GM18870 (cell line): ENCODE measurements around the gene SHPK.

ENCODE experiments used
- ATAC-seq: cut with Tn5 transposase; IDR thresholded peaks from one replicate; pipeline ENCODE4 v1.9.1; 2021; ENCODE audit warnings: moderate library complexity; ENCODE audit not compliant: unreplicated experiment

Gene SHPK

DNA sequence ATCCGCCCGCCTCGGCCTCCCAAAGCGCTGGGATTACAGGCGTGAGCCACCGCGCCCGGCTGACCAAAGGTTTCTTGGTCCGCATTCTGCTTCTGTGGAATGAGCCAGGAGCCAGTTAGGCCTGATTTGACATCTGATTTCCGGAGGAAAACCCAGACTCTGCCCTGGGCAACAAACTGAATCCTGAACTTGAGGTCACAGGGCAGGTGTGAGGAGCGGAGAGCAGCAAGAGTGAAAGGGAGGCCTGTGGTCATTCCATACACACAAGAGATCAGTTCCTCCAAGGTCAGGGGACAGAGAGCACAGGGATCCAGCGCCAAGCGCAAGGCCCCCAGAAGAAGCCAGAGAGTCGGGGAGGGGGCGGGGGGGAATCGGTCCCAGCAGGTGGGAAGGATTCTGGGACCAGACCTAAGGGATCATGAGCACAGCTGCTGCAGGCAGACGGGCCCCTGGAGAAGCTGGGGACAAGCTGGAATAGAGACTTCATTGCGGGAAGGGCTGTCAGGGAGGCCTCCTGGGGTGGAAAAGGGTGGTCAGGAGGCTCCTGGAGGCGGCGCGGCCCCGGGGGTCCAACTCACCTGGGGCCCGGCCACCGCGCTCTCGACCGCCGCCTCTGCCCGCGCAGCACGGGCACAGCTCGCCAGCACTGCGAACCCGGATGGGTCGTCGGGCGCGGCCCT, 436 bp downstream of the SHPK start:
- ATAC-seq = no peak

- ATAC-seq = no peak
Measured at GRCh38 chr17:3632287-3632686, 3.8 kb downstream of the SHPK start.

- ATAC-seq = no peak
Measured at GRCh38 chr17:3630781-3631180, 5.3 kb downstream of the SHPK start.

DNA sequence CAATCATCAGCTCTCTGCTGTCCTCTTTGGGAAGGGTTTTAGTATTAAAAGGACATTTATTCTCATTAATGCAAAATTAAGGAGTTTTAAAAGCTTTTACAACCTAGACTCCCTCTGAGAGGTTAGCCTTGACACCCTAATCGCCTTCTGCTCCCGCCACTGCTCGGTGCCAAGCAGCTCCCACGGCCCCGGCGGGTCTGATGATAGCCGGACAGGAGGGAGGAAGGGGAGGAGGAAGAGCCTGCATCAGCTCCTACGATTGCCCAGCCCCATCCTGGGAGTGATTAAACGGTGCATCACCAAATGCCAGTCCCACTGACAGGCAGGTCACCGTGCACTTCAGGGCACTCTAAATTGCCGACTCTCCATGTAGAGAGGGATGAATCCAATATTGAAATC, 8.3 kb downstream of the SHPK start:
- no peak for ATAC-seq

DNA sequence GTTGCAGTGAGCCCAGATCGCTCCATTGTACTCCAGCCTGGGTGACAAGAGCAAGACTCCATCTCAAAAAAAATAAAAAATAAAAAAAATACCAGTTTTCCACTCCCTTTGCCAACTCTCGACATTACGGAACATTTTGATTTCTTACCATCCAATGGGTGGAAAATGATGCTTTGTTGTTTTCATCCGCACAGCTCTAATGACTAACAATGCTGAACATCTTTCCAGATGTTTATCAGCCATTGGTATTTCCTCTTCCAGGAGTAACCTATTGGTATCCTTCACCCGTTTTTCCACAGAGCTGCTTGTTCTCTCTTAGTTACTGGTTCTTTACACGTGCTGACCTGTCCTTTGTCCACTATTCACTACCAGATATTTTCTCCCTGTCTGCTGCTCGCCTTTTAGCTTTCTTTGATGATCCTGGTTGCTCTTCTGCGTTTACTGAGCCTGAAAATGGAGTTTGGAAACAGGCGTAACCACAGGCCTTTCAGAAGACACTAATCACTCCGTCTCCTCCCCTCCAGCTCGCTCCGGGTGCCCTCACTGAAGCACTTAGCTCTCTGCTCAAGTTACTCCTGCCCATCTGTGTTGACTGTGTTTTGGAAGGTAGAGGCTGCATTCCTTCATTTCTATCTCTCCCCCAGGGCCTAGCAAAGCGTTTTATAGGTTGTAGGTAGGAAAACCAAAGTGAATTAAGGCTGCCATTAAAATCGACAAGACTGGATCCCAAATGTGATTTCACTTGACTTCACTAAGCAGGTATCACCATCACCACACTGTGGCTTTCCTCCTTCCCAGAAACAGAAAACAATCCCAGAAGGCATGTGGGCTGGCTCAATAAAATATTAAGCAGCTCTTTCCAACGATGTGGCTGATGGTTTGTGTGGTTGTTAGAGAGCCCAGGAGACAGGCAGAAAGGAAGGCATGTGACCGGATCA, 8.9 kb downstream of the SHPK start:
- ATAC-seq = no peak

- ATAC-seq = no peak
Measured at GRCh38 chr17:3622977-3623594, 13.0 kb downstream of the SHPK start.

DNA sequence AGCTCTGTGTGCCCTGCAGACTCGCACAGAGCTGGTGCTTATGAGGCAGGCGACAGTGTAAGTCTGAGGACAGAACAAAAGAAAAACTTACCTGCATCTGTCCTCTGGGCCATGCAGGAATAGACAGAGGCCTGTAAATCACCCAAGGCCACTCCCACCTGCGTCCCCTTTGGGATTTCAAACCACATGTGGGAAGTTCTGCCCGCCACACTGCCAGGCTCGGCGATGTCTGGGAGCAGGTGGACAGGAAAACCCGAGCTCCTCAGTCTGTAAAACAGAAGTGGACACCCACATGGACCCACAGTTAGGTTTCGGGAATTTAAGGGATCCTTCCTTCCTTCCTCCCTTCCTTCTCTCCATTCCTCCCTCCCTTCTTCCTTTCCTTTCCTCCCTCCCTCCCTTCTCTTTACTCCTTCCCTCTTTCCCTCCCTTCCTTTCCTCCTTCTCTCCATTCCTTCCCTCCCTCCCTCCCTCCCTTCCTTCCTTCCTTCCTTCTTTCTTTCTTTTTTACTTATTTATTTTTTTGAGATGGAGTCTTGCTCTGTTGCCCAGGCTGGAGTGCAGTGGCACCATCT, 14.8 kb downstream of the SHPK start:
- ATAC-seq = no peak

DNA sequence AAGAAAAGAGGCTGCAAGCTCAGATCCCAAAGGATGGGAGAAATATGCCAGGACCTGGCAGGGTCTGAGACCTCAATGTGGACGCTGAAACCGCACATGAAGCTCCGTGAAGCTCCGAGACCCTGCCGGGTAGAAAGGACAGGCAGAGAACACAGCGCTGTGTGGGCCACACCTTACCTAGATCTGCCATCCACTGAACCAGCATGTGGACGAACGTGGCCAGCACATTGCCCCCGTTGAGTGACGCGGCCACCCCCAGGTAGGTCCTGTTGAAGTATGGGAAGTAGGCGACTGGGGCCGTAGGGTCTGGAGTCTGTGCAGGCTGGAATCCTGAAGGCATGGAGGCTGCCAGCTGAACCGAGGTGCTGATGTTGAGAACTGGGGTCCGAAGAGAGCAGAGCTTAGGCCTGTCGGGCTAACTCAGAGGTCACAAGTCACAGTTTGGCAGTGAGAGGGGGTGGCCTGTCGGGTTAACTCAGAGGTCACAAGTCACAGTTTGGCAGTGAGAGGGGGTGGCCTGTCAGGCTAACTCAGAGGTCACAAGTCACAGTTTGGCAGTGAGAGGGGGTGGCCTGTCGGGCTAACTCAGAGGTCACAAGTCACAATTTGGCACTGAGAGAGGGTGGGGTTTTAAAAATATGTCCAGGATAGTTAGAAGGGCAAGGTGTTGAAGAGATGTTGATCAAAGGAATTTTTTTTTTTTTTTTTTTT, 20.7 kb downstream of the SHPK start:
- ATAC-seq = no peak

- no peak for ATAC-seq
Measured at GRCh38 chr17:3613124-3613523, 22.9 kb downstream of the SHPK start.

GRCh38 chr17:3610523-3610922, 25.5 kb downstream of the SHPK start:
- no peak for ATAC-seq

- no peak for ATAC-seq
Measured at GRCh38 chr17:3609689-3610088, 26.4 kb downstream of the SHPK start.

- no peak for ATAC-seq
Measured at GRCh38 chr17:3603870-3604259, 32.2 kb downstream of the SHPK start.

GRCh38 chr17:3603119-3603869, 32.8 kb downstream of the SHPK start:
- no peak for ATAC-seq

DNA sequence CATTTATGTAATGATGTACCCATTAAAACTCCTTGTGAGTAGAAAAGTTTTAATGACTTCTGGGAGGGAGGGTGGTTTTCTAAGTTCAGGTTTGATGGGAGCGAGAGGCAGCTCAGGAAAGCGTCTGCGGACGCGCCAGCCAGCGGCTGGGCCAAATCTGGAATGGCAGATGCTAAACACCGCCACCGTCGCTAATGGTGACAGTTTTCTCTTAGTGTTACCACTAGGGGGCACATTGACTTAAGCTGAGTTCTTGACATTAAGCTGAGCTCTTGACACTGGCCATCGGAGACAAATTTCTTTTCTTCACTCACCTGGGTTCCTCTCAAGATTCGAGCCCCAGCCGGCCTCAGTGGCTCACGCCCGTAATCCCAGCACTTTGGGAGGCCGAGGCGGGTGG, 33.6 kb downstream of the SHPK start:
- no peak for ATAC-seq

DNA sequence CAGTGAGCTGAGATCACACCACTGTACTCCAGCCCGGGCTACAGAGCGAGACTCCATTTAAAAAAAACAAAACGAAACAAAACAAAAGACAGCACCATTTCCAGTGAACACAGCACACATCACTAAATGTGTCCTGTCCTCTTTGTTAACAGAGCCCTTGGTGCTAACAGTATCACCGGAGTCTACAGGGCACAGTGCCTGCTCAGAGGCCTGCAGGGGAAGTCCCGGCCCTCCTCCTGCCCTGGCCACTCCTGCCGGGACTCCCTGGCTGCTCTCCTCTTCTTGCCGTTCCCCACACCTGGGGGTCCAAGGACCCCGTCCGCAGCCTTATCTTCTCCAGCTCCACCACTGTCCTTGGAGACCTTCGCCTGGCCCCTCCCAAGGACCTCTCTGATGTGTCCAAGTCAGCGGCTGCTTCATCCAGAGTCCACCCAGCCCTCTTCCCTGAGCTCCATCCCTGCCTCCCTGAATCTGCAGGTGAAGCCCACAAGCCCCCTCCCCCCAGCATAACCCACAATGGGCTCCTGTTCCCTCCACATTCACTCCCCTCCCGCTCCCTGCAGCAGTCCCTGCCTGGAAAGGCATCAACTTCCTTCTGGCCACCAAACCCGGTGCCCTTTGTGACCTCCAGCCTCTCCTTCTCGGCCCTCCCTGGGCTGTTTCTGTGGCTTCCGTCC, 35.4 kb downstream of the SHPK start:
- ATAC-seq = no peak

DNA sequence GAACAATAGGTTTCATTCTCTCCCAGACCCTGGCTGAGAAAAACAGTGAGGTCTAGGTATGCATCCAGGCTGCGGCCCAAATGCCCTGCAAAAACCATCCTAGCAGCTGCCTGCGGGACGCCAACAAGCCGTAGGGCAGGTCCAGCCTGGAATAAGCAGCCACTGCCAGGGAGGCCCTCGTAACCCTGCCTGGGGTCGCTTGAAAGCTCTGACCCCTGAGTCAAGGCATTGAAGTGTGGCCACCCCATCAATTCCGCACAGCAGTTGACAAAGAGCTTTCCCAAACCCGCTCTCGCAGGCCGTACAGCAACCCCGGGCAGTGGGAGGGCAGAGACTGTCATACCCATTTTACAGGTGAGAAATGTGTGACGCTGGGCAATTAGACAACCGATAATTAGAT, 38.0 kb downstream of the SHPK start:
- ATAC-seq = no peak

DNA sequence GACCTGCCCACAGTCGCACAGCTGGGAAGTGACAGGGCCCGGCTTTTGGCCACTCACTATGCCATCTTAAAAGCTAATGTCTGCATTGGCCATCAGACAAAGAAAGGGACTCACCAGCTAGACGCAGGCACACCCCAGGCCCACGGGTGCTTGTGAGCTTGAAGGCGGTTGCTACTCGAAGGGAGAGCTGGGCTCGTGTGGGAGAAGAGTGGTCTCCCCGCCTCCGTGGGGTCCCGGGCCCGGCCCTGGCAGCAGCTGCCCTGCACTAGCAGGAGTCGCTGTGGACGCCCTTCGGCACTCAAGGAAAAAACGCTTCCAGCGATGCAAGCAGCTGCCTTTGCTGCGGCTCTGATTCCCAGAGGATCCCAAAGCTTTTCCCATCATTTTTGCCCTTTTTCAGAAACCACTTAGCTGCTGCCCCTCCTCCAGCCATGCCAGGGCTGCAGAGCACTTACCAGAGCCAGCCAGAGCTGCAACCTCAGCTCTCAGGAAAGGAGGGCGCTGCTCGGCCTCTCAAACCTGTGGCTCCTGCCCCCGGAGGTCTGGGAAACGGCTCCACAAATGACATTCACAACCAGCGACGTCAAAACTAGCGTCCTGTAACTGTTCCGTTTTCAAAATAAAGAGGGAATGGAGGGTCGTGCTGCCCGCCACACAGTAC, 39.1 kb downstream of the SHPK start:
- ATAC-seq = no peak

DNA sequence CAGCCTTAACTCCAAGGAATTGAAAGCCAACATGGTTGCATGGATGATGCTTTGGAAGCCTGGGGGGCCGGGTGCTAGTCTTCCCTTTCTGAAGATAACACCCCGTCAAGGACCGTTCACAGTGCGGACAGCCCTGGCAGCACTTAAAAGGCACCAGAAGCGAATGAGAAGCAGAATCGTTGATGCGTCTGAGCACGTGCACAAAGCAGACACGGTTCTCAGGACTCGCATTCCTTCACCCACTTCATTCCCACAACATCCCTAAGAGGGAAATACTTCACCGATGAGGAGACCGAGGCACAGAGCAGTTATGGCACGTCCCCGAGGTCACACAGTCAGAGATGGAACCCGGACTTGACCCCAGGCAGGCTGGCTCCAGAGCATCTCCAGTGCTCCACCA, 41.1 kb downstream of the SHPK start:
- no peak for ATAC-seq
